SK-N-SH treated with all-trans-retinoic acid at 6 μM for 48 hours (cell line): Measurements from ENCODE around the gene UROS.

Experiments
- ATAC-seq: fragments of 200-7000 bp; cut with Tn5 transposase; 3 replicates; pipeline ENCODE4 v1.9.1; 2020; ENCODE audit warnings: mild to moderate bottlenecking, moderate library complexity
- ARNTL ChIP-seq: fragments of 450-650 bp; formaldehyde crosslinking; IDR thresholded peaks from 2 replicates; pipeline ENCODE4 v1.5.0; 2020; ENCODE audit warnings: low read depth, mild to moderate bottlenecking, moderate library complexity, borderline replicate concordance
- CREB5 ChIP-seq: fragments of 250-450 bp; sonication (Bioruptor Pico); IDR thresholded peaks from 2 replicates; pipeline ENCODE4 v1.5.1; 2020; ENCODE audit warnings: low read depth, mild to moderate bottlenecking, moderate library complexity
- CSDC2 ChIP-seq: fragments of 250-450 bp; sonication (Bioruptor Pico); IDR thresholded peaks from 2 replicates; pipeline ENCODE4 v1.5.0; 2020; ENCODE audit warnings: mild to moderate bottlenecking, moderate library complexity
- CSRNP3 ChIP-seq: fragments of 250-450 bp; sonication (Bioruptor Pico); IDR thresholded peaks from 2 replicates; pipeline ENCODE4 v1.5.1; 2021; ENCODE audit warnings: mild to moderate bottlenecking, moderate library complexity
- ESRRG ChIP-seq: fragments of 250-450 bp; sonication (Bioruptor Pico); IDR thresholded peaks from 2 replicates; pipeline ENCODE4 v1.6.1; 2021; ENCODE audit warnings: mild to moderate bottlenecking
- GLIS3 ChIP-seq: fragments of 250-450 bp; sonication (Bioruptor Pico); IDR thresholded peaks from 2 replicates; pipeline ENCODE4 v1.5.0; 2020; ENCODE audit warnings: mild to moderate bottlenecking, moderate library complexity
- ISL1 ChIP-seq: fragments of 250-450 bp; sonication (Bioruptor Pico); IDR thresholded peaks from 2 replicates; pipeline ENCODE4 v2.1.2; 2022; ENCODE audit warnings: mild to moderate bottlenecking, moderate library complexity
- OSR1 ChIP-seq: fragments of 250-450 bp; sonication (Bioruptor Pico); IDR thresholded peaks from 2 replicates; pipeline ENCODE4 v1.8.0; 2022; ENCODE audit warnings: moderate library complexity, mild to moderate bottlenecking, inconsistent platforms
- PATZ1 ChIP-seq: fragments of 250-450 bp; sonication (Bioruptor Pico); IDR thresholded peaks from 2 replicates; pipeline ENCODE4 v1.8.0; 2020; ENCODE audit warnings: mild to moderate bottlenecking, moderate library complexity, borderline replicate concordance
- POU6F1 ChIP-seq: fragments of 250-450 bp; sonication (Bioruptor Pico); IDR thresholded peaks from 2 replicates; pipeline ENCODE4 v1.8.0; 2021; ENCODE audit warnings: low read depth, mild to moderate bottlenecking, moderate library complexity, borderline replicate concordance
- PPARA ChIP-seq: fragments of 250-450 bp; sonication (Bioruptor Pico); IDR thresholded peaks from 2 replicates; pipeline ENCODE4 v1.5.0; 2020; ENCODE audit warnings: mild to moderate bottlenecking, borderline replicate concordance
- RARB ChIP-seq: fragments of 250-450 bp; sonication (Bioruptor Pico); IDR thresholded peaks from 2 replicates; pipeline ENCODE4 v1.8.0; 2021; ENCODE audit warnings: mild to moderate bottlenecking, moderate library complexity
- SNAI2 ChIP-seq: fragments of 250-450 bp; sonication (Bioruptor Pico); IDR thresholded peaks from 2 replicates; pipeline ENCODE4 v1.5.0; 2020; ENCODE audit warnings: mild to moderate bottlenecking, moderate library complexity
- TCF4 ChIP-seq: fragments of 250-450 bp; sonication (Bioruptor Pico); IDR thresholded peaks from 2 replicates; pipeline ENCODE4 v1.8.0; 2021; ENCODE audit warnings: mild to moderate bottlenecking, moderate library complexity, borderline replicate concordance
- TOX ChIP-seq: fragments of 250-450 bp; sonication (Bioruptor Pico); IDR thresholded peaks from 2 replicates; pipeline ENCODE4 v1.8.0; 2021; ENCODE audit warnings: mild to moderate bottlenecking, moderate library complexity, borderline replicate concordance
- TSHZ2 ChIP-seq: fragments of 250-450 bp; sonication (Bioruptor Pico); IDR thresholded peaks from 2 replicates; pipeline ENCODE4 v1.5.0; 2020; ENCODE audit warnings: mild to moderate bottlenecking, moderate library complexity
- ZC3H10 ChIP-seq: fragments of 250-450 bp; sonication (Bioruptor Pico); IDR thresholded peaks from 2 replicates; pipeline ENCODE4 v1.5.1; 2021; ENCODE audit warnings: mild to moderate bottlenecking, moderate library complexity
- ZFP3 ChIP-seq: fragments of 250-450 bp; sonication (Bioruptor Pico); IDR thresholded peaks from 2 replicates; pipeline ENCODE4 v1.5.0; 2020; ENCODE audit warnings: mild to moderate bottlenecking, moderate library complexity
- ZFP30 ChIP-seq: fragments of 450-650 bp; formaldehyde crosslinking; IDR thresholded peaks from 2 replicates; pipeline ENCODE4 v1.5.0; 2022; ENCODE audit warnings: mild to moderate bottlenecking, moderate library complexity
- ZNF565 ChIP-seq: fragments of 450-650 bp; formaldehyde crosslinking; conservative IDR thresholded peaks from 2 replicates; pipeline ENCODE4 v1.5.0; 2020; ENCODE audit warnings: low read depth, mild to moderate bottlenecking, moderate library complexity
- ZNF70 ChIP-seq: fragments of 450-650 bp; formaldehyde crosslinking; IDR thresholded peaks from 2 replicates; pipeline ENCODE4 v1.5.0; 2020; ENCODE audit warnings: mild to moderate bottlenecking, moderate library complexity
- ZNF8 ChIP-seq: fragments of 450-650 bp; formaldehyde crosslinking; IDR thresholded peaks from 2 replicates; pipeline ENCODE4 v1.5.0; 2020; ENCODE audit warnings: mild to moderate bottlenecking, moderate library complexity

Gene UROS

GRCh38 chr10:125773687-125774543 is 49.1 kb downstream of the UROS start:
- TF ChIP-seq CSRNP3 (CRISPR knock-in tag) (no peak), ZNF70 (CRISPR knock-in tag) (no peak), TCF4 (no peak), PPARA (no peak), ARNTL (no peak), ZC3H10 (CRISPR knock-in tag) (no peak), ZNF565 (no peak), POU6F1 (CRISPR knock-in tag) (no peak)
- ATAC-seq: no peak

GRCh38 chr10:125772864-125773180 is 50.2 kb downstream of the UROS start:
- TF ChIP-seq ESRRG (no peak), ZNF565 (no peak), TOX (CRISPR knock-in tag) (no peak), SNAI2 (no peak), RARB (CRISPR knock-in tag) (no peak), ISL1 (no peak), PATZ1 (CRISPR knock-in tag) (no peak), CREB5 (CRISPR knock-in tag) (no peak), TSHZ2 (no peak), ZNF70 (CRISPR knock-in tag) (no peak)
- ATAC-seq: no peak

- no peak; the same call in 2 of the 3 replicates for ATAC-seq
- TF ChIP-seq TOX (CRISPR knock-in tag): no peak
- TF ChIP-seq PATZ1 (CRISPR knock-in tag): no peak
- no peak for TF ChIP-seq PPARA
- TF ChIP-seq CSDC2 (CRISPR knock-in tag): no peak
- TF ChIP-seq ARNTL: no peak
- no peak for TF ChIP-seq ZNF565
- TF ChIP-seq GLIS3: no peak
- no peak for TF ChIP-seq ZC3H10 (CRISPR knock-in tag)
- TF ChIP-seq POU6F1 (CRISPR knock-in tag): no peak
- TF ChIP-seq CREB5 (CRISPR knock-in tag): no peak
- no peak for TF ChIP-seq OSR1 (CRISPR knock-in tag)
- TF ChIP-seq ZNF8 (CRISPR knock-in tag): no peak
- TF ChIP-seq ZNF70 (CRISPR knock-in tag): no peak
- no peak for TF ChIP-seq ZFP3 (CRISPR knock-in tag)
- no peak for TF ChIP-seq ZFP30 (CRISPR knock-in tag)
These were observed 50.8 kb downstream of the UROS start for GRCh38 chr10:125772112-125772863.
